ENCODE data around the gene ITGA8.
"Not testable (repeated sequence)": the region's sequence is repeated elsewhere in the genome, so short reads cannot be mapped to it uniquely, and the experiment has no call there.

The ITGA8 gene

DNA sequence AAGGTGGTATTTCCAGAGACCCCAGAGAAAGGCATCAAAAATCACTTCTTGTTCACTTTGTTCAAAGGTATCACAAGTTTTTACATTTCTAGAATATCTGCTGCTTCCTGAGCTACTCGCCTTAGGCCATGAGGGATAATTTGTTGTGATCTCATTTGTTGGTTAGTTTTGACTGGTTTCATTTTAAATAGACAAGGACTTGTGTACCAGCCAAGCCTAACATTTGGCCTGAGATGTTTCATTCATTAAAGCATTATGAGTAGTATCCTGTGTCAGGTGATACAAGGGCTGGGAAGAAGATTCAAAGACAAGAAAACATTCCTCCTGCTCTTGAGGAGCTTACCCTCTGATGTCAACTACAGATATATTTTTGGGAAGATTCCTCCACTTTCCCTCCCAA lies 178.3 kb downstream of the ITGA8 start:
- TF ChIP-seq, protein P1, sequence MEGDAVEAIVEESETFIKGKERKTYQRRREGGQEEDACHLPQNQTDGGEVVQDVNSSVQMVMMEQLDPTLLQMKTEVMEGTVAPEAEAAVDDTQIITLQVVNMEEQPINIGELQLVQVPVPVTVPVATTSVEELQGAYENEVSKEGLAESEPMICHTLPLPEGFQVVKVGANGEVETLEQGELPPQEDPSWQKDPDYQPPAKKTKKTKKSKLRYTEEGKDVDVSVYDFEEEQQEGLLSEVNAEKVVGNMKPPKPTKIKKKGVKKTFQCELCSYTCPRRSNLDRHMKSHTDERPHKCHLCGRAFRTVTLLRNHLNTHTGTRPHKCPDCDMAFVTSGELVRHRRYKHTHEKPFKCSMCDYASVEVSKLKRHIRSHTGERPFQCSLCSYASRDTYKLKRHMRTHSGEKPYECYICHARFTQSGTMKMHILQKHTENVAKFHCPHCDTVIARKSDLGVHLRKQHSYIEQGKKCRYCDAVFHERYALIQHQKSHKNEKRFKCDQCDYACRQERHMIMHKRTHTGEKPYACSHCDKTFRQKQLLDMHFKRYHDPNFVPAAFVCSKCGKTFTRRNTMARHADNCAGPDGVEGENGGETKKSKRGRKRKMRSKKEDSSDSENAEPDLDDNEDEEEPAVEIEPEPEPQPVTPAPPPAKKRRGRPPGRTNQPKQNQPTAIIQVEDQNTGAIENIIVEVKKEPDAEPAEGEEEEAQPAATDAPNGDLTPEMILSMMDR (IDR thresholded peaks at IDR 0.05; ENCODE audit: control extremely low read depth, extremely low read depth, low read depth, missing control alignments) = no peak
- CTCF ChIA-PET = interaction anchor here (0.6 to 1.0 kb wide), 2 partner anchors 15 to 73 kb away, joined by 3 to 4 read pairs; no protein-coding TSS in a partner anchor
- DNase-seq (ENCODE audit: extremely low spot score) = no peak
- POLR2A ChIA-PET = no interaction called here

DNA sequence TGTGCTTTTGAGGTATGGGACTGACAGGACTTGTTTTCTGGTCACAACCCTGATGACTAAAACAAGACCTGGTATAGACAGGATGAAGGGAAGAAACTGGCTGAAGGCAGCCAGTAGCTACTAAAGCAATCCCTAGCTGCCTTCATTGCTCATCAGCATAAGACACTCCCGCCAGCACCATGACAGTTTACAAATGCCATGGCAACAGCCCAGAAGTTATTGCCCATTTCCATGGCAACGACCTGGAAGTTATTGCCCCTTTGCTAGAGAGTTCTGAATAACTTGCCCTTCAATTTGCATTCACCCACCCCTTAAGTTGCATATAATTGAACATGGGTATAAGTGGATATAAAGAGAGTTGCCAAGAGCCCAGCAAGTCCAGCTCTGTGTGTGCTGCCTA lies 179.0 kb downstream of the ITGA8 start:
- ChIA-PET POLR2A (no interaction called here), CTCF (no interaction called here)
- no peak for DNase-seq (ENCODE audit: extremely low spot score)
- TF ChIP-seq, protein P1 (IDR thresholded peaks at IDR 0.05; ENCODE audit: control extremely low read depth, extremely low read depth, low read depth, missing control alignments) = no peak

DNA sequence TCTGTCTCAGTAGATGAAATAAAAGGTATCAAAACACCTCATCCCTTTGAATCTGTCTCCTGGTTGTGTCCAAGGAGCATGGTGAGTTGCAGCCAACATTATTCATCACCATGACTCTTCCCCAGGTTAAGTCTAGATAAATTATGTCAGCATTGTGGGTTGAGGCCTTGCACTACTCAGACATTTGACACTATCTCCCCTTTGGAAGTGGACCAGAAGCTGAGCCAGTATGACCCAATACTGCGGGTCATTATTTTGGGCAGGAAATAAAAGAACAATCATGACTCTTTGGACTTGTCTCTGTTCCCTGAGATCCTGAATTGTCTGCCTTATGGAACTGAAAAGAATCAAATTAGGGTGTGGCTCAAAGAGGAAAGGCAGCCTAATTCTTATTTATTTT lies 180.5 kb downstream of the ITGA8 start:
- ChIA-PET POLR2A (no interaction called here), CTCF (no interaction called here)
- DNase-seq (ENCODE audit: extremely low spot score) = no peak
- TF ChIP-seq, protein P1 (IDR thresholded peaks at IDR 0.05; ENCODE audit: control extremely low read depth, extremely low read depth, low read depth, missing control alignments) = no peak

DNA sequence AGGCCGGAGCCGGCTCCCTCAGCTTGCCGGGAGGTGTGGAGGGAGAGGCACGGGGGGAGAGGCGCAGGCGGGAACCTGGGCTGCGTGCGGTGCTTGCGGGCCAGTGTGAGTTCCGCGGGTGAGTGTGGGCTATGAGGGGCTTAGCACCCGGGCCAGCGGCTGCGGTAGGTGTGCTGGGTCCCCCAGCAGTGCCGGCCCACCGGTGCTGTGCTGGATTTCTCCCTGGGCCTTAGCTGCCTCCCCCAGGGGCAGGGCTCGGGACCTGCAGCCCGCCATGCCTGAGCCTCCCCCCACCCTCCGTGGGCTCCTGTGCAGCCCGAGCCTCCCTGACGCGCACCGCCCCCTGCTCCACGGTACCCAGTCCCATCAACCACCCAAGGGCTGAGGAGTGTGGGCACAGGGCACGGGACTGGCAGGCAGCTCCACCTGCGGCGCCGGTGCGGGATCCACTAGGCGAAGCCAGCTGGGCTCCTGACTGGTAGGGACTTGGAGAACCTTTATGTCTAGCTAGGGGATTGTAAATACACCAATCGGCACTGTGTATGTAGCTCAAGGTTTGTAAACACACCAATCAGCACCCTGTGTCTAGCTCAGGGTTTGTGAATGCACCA lies 184.7 kb downstream of the ITGA8 start:
- CTCF ChIA-PET, POLR2A ChIA-PET: not testable (repeated sequence)

DNA sequence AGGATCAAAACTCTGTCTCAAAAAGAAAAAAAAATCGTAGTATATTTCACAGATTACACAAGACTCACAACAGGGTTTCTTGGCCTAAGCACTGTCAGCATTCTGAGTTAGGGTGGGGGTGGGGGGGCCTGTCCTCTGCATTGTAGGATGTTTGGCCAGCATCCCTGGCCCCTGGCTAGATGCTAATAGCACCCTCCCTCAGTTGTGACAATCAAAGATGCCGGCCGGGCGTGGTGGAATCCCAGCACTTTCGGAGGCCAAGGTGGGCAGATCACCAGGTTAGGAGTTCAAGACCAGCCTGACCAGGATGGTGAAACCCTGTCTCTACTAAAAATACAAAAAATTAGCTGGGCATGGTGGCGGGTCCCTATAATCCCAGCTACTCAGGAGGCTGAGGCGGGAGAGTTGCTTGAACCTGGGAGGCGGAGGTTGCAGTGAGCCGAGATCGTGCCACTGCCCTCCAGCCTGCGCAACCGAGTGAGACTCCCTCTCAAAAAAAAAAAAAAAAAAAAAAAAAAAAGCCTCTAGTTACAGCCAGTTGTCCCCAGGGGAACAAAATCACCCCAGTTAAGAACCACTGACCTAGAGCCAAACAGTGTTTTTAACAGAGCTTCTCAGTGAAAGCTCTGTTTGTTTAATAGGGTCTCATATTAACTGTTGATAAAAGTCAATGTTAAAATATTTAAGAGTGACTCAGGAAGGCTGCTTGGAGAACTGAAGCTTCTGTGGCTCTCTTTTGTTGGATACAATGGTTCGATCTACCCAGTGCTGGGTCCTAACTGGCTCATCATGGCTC lies 187.6 kb downstream of the ITGA8 start:
- DNase-seq (ENCODE audit: extremely low spot score) = no peak
- POLR2A ChIA-PET = no interaction called here
- CTCF ChIA-PET = no interaction called here
- TF ChIP-seq, protein P1 (IDR thresholded peaks at IDR 0.05; ENCODE audit: control extremely low read depth, extremely low read depth, low read depth, missing control alignments) = no peak

More for the DNA sequence above, 184.7 kb downstream of the ITGA8 start:
- DNase-seq (ENCODE audit: extremely low spot score) = not testable (repeated sequence)

DNA sequence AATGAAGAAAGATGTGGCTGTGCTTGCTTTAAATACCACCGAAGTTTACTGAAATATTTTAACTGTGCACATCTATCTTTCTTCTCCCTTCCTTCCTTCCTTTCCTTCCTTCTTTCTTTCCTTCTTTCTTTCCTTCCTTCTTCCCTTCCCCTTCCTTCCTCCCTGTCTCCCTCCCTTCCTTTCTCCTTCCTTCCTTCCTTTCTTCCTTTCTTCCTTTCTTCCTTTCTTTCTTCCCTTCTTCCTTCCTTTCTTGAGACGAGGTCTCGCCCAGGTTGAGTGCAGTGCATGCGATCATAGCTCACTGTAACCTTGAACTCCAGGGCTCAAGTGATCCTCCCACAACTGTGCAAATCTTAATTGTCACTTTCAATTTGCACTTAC lies 190.9 kb downstream of the ITGA8 start:
- TF ChIP-seq, protein P1 (IDR thresholded peaks at IDR 0.05; ENCODE audit: control extremely low read depth, extremely low read depth, low read depth, missing control alignments) = no peak
- POLR2A ChIA-PET = no interaction called here
- CTCF ChIA-PET = interaction anchor here (1.4 to 1.7 kb wide), 2 partner anchors 15 to 56 kb away, joined by 3 to 4 read pairs; no protein-coding TSS in a partner anchor
- DNase-seq (ENCODE audit: extremely low spot score) = no peak

DNA sequence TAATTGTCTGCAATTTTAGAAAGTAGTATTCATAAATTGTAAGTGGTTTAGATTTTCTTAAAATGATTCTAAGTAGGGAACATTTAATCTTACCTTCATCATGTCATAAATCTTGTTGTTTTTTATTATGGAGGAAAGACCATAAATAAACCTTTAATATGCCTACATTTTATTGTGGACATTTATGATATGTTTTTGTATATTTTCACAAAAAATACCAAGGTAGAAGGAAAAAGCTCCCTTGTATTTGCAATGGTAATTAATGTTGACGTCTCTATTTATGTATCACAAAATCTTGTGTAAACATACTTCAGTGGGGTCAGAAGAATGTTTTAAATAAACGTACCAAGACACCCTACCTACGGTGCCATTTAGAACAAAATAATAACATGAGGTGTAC lies 193.0 kb downstream of the ITGA8 start:
- ChIA-PET POLR2A (no interaction called here), CTCF (no interaction called here)
- TF ChIP-seq, protein P1 (IDR thresholded peaks at IDR 0.05; ENCODE audit: control extremely low read depth, extremely low read depth, low read depth, missing control alignments) = no peak
- no peak for DNase-seq (ENCODE audit: extremely low spot score)
